GM23338 (cell line): ENCODE results near the gene MYOM1. TPM values are rescaled to one million over a fixed set of nuclear protein-coding genes. Genes with fewer than 3 reads are reported as not detected.

ENCODE experiments used
- ATAC-seq: fragments of 200-7000 bp; cut with Tn5 transposase; 3 replicates; pipeline ENCODE4 v1.9.1; 2020
- DNase-seq: peaks from one replicate; pipeline ENCODE4 v3.0.0-alpha.2; 2015; ENCODE audit warnings: low spot score
- H2AFZ ChIP-seq: fragments of 200-600 bp; sonication (generic); 2 replicates; pipeline ENCODE4 v1.8.0; 2016; ENCODE audit warnings: antibody characterized with exemption, mild to moderate bottlenecking, moderate library complexity
- H3F3A ChIP-seq: fragments of 200-600 bp; sonication (generic); replicated peaks from 2 replicates; pipeline ENCODE4 v1.8.0; 2017; ENCODE audit warnings: antibody characterized with exemption, mixed run types, low read depth
- H3K27ac ChIP-seq: fragments of 200-600 bp; sonication (generic); 2 replicates; pipeline ENCODE4 v1.6.1; 2016; ENCODE audit warnings: low read depth
- H3K27me3 ChIP-seq: fragments of 200-600 bp; sonication (generic); 2 replicates; pipeline ENCODE4 v1.8.0; 2016; ENCODE audit warnings: mild to moderate bottlenecking, mixed run types, moderate library complexity; ENCODE audit not compliant: insufficient read depth
- H3K36me3 ChIP-seq: fragments of 200-600 bp; sonication (generic); 2 replicates; pipeline ENCODE4 v1.8.0; 2016; ENCODE audit warnings: mild to moderate bottlenecking; ENCODE audit not compliant: insufficient read depth
- H3K4me1 ChIP-seq: fragments of 200-600 bp; sonication (generic); 2 replicates; pipeline ENCODE4 v1.8.0; 2016; ENCODE audit warnings: mild to moderate bottlenecking, moderate library complexity; ENCODE audit not compliant: insufficient read depth
- H3K4me2 ChIP-seq: fragments of 200-600 bp; sonication (generic); 2 replicates; pipeline ENCODE4 v1.7.1; 2017; ENCODE audit warnings: mixed run types
- H3K4me3 ChIP-seq: fragments of 200-600 bp; sonication (generic); 2 replicates; pipeline ENCODE4 v1.6.1; 2016; ENCODE audit warnings: mixed run types
- H3K79me2 ChIP-seq: fragments of 200-600 bp; sonication (generic); replicated peaks from 2 replicates; pipeline ENCODE4 v1.8.0; 2017; ENCODE audit warnings: mild to moderate bottlenecking; ENCODE audit not compliant: insufficient read depth
- H3K9me2 ChIP-seq: fragments of 200-600 bp; sonication (generic); 2 replicates; pipeline ENCODE4 v1.8.0; 2017; ENCODE audit not compliant: insufficient read depth
- H4K20me1 ChIP-seq: fragments of 200-600 bp; sonication (generic); replicated peaks from 2 replicates; pipeline ENCODE4 v1.8.0; 2017; ENCODE audit warnings: mild to moderate bottlenecking; ENCODE audit not compliant: insufficient read depth
- H3K27ac Mint-ChIP-seq: 2 replicates; pipeline ENCODE4 v1.8.0; 2020; ENCODE audit warnings: inconsistent platforms, mild to moderate bottlenecking, moderate library complexity, mixed read lengths
- H3K27me3 Mint-ChIP-seq: 3 replicates; pipeline ENCODE4 v1.8.0; 2022; ENCODE audit warnings: low read depth, mild to moderate bottlenecking, moderate library complexity, mixed read lengths, inconsistent platforms; ENCODE audit not compliant: insufficient read depth, poor library complexity
- H3K36me3 Mint-ChIP-seq: 3 replicates; pipeline ENCODE4 v1.8.0; 2021; ENCODE audit warnings: low read depth, mild to moderate bottlenecking, inconsistent platforms, moderate library complexity, mixed read lengths
- H3K4me1 Mint-ChIP-seq: 3 replicates; pipeline ENCODE4 v1.8.0; 2020; ENCODE audit warnings: mild to moderate bottlenecking, inconsistent platforms, mixed read lengths
- H3K4me3 Mint-ChIP-seq: 3 replicates; pipeline ENCODE4 v1.8.0; 2021; ENCODE audit warnings: moderate library complexity, mild to moderate bottlenecking, inconsistent platforms, mixed read lengths
- H3K9me3 Mint-ChIP-seq: 3 replicates; pipeline ENCODE4 v1.8.0; 2020; ENCODE audit warnings: moderate library complexity, mild to moderate bottlenecking, inconsistent platforms, mixed read lengths
- CREB1 ChIP-seq: fragments of 250-450 bp; sonication (Bioruptor Pico); IDR thresholded peaks from 2 replicates; pipeline ENCODE4 v1.5.0; 2020; ENCODE audit warnings: low read depth, mild to moderate bottlenecking, moderate library complexity
- EZH2phosphoT487 ChIP-seq: fragments of 200-600 bp; sonication (generic); IDR thresholded peaks from one replicate; pipeline ENCODE4 v1.8.1; 2018; ENCODE audit warnings: antibody characterized with exemption; ENCODE audit not compliant: unreplicated experiment
- NANOG ChIP-seq: IDR thresholded peaks from 2 replicates; pipeline ENCODE4 v1.6.1; 2016; ENCODE audit warnings: antibody characterized with exemption, borderline replicate concordance
- STAT1 ChIP-seq: IDR thresholded peaks from one replicate; pipeline ENCODE4 v1.6.1; 2016; ENCODE audit warnings: antibody characterized with exemption; ENCODE audit not compliant: unreplicated experiment
- ZNF114 ChIP-seq: fragments of 250-450 bp; sonication (Bioruptor Pico); IDR thresholded peaks from 2 replicates; pipeline ENCODE4 v1.5.0; 2020; ENCODE audit warnings: mild to moderate bottlenecking, moderate library complexity
- ZNF331 ChIP-seq: fragments of 250-450 bp; sonication (Bioruptor Pico); IDR thresholded peaks from 2 replicates; pipeline ENCODE4 v1.5.0; 2020; ENCODE audit warnings: low read depth, mild to moderate bottlenecking, moderate library complexity
- polyA plus RNA-seq: library from polyadenylated mRNA; unstranded; fragments of >200 nt; fragmentation: Nextera tagmentation; extraction: Ambion mirVana; gene quantifications from 2 replicates; pipeline ENCODE4 v1.2.1, GENCODE V29; 2016
- total RNA-seq: library from RNA; depleted of rRNA; stranded (reverse); fragments of >200 nt; shearing (Covaris generic); gene quantifications from 2 replicates; pipeline ENCODE4 v1.2.3, GENCODE V29; 2014
- TF ChIP-seq, protein P1 (sequence below), 2 experiments: fragments of 200-600 bp in 1 of 2; sonication (generic) in 1 of 2; conservative IDR thresholded peaks; 2 replicates each; pipeline versions ENCODE4 v1.5.1 to v1.6.1; 2016 to 2017; ENCODE audit warnings: antibody characterized with exemption in 2 of 2, low read depth in 2 of 2, mild to moderate bottlenecking in 2 of 2, moderate library complexity in 1 of 2
- TF ChIP-seq, protein P2 (sequence below): fragments of 250-450 bp; sonication (Bioruptor Pico); IDR thresholded peaks from 2 replicates; pipeline ENCODE4 v1.5.0; 2020; ENCODE audit warnings: mild to moderate bottlenecking, moderate library complexity

Gene MYOM1
- total and polyA plus RNA-seq, 2 experiments from 2014 or later = 0.27 to 0.38 TPM

DNA sequence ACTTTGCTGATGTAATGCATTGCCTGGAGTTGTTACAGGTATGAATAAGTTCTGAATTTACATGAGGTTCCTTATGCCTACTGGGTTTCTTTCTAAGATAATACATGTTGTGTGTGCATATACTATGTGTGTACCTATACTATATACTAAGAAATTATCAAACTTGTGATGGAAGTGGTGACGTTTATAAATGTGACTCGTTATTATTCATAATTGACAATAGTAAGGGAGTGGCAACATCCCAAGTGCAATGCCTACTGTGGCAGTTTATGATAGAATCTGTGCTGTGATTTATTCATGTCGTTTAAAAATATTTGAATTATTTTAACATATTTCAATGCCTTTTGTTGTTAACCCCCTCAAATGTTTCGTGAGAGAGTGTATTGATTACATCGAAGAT lies 29.9 kb downstream of the MYOM1 start:
- TF ChIP-seq ZNF331 = no peak
- TF ChIP-seq, protein P1, sequence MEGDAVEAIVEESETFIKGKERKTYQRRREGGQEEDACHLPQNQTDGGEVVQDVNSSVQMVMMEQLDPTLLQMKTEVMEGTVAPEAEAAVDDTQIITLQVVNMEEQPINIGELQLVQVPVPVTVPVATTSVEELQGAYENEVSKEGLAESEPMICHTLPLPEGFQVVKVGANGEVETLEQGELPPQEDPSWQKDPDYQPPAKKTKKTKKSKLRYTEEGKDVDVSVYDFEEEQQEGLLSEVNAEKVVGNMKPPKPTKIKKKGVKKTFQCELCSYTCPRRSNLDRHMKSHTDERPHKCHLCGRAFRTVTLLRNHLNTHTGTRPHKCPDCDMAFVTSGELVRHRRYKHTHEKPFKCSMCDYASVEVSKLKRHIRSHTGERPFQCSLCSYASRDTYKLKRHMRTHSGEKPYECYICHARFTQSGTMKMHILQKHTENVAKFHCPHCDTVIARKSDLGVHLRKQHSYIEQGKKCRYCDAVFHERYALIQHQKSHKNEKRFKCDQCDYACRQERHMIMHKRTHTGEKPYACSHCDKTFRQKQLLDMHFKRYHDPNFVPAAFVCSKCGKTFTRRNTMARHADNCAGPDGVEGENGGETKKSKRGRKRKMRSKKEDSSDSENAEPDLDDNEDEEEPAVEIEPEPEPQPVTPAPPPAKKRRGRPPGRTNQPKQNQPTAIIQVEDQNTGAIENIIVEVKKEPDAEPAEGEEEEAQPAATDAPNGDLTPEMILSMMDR (conservative IDR thresholded peaks at IDR 0.05; ENCODE audit: low read depth in 2 of 2) = no peak
- TF ChIP-seq STAT1 = no peak
- no peak for TF ChIP-seq NANOG
- no peak for TF ChIP-seq ZNF114 (CRISPR knock-in tag)
- TF ChIP-seq EZH2phosphoT487 = no peak
- TF ChIP-seq, protein P2, sequence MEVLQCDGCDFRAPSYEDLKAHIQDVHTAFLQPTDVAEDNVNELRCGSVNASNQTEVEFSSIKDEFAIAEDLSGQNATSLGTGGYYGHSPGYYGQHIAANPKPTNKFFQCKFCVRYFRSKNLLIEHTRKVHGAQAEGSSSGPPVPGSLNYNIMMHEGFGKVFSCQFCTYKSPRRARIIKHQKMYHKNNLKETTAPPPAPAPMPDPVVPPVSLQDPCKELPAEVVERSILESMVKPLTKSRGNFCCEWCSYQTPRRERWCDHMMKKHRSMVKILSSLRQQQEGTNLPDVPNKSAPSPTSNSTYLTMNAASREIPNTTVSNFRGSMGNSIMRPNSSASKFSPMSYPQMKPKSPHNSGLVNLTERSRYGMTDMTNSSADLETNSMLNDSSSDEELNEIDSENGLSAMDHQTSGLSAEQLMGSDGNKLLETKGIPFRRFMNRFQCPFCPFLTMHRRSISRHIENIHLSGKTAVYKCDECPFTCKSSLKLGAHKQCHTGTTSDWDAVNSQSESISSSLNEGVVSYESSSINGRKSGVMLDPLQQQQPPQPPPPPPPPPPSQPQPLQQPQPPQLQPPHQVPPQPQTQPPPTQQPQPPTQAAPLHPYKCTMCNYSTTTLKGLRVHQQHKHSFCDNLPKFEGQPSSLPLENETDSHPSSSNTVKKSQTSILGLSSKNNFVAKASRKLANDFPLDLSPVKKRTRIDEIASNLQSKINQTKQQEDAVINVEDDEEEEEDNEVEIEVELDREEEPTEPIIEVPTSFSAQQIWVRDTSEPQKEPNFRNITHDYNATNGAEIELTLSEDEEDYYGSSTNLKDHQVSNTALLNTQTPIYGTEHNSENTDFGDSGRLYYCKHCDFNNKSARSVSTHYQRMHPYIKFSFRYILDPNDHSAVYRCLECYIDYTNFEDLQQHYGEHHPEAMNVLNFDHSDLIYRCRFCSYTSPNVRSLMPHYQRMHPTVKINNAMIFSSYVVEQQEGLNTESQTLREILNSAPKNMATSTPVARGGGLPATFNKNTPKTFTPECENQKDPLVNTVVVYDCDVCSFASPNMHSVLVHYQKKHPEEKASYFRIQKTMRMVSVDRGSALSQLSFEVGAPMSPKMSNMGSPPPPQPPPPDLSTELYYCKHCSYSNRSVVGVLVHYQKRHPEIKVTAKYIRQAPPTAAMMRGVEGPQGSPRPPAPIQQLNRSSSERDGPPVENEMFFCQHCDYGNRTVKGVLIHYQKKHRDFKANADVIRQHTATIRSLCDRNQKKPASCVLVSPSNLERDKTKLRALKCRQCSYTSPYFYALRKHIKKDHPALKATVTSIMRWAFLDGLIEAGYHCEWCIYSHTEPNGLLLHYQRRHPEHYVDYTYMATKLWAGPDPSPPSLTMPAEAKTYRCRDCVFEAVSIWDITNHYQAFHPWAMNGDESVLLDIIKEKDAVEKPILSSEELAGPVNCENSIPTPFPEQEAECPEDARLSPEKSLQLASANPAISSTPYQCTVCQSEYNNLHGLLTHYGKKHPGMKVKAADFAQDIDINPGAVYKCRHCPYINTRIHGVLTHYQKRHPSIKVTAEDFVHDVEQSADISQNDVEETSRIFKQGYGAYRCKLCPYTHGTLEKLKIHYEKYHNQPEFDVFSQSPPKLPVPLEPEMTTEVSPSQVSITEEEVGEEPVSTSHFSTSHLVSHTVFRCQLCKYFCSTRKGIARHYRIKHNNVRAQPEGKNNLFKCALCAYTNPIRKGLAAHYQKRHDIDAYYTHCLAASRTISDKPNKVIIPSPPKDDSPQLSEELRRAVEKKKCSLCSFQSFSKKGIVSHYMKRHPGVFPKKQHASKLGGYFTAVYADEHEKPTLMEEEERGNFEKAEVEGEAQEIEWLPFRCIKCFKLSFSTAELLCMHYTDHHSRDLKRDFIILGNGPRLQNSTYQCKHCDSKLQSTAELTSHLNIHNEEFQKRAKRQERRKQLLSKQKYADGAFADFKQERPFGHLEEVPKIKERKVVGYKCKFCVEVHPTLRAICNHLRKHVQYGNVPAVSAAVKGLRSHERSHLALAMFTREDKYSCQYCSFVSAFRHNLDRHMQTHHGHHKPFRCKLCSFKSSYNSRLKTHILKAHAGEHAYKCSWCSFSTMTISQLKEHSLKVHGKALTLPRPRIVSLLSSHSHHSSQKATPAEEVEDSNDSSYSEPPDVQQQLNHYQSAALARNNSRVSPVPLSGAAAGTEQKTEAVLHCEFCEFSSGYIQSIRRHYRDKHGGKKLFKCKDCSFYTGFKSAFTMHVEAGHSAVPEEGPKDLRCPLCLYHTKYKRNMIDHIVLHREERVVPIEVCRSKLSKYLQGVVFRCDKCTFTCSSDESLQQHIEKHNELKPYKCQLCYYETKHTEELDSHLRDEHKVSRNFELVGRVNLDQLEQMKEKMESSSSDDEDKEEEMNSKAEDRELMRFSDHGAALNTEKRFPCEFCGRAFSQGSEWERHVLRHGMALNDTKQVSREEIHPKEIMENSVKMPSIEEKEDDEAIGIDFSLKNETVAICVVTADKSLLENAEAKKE (CRISPR knock-in tag) = no peak
- no peak for TF ChIP-seq CREB1 (CRISPR knock-in tag)
- H3K79me2 ChIP-seq = no peaks in the 10 kb centered on the region
- H3K4me1 ChIP-seq = no peaks in the 10 kb centered on the region
- DNase-seq (no peak), ATAC-seq (no peak)
- no peak overlapping the region for H3K27ac ChIP-seq
- Mint-ChIP-seq H3K9me3 (no peaks in the 10 kb centered on the region), H3K36me3 (no peaks in the 10 kb centered on the region), H3K27me3 (no peaks in the 10 kb centered on the region), H3K4me3 (no peak overlapping the region), H3K4me1 (no peaks in the 10 kb centered on the region), H3K27ac (no peak overlapping the region)
- H3K9me2 ChIP-seq = no peaks in the 10 kb centered on the region
- no peak overlapping the region for H3K4me3 ChIP-seq
- no peaks in the 10 kb centered on the region for H4K20me1 ChIP-seq
- no peak overlapping the region for H2AFZ ChIP-seq
- no peak overlapping the region for H3K4me2 ChIP-seq
- no peaks in the 10 kb centered on the region for H3K36me3 ChIP-seq
- H3K27me3 ChIP-seq = no peaks in the 10 kb centered on the region
- no peaks in the 10 kb centered on the region for H3F3A ChIP-seq
